Measurements from ENCODE around the gene GOLGA8H.
"Not testable (repeated sequence)": the region's sequence is repeated elsewhere in the genome, so short reads cannot be mapped to it uniquely, and the experiment has no call there.

The GOLGA8H gene

DNA sequence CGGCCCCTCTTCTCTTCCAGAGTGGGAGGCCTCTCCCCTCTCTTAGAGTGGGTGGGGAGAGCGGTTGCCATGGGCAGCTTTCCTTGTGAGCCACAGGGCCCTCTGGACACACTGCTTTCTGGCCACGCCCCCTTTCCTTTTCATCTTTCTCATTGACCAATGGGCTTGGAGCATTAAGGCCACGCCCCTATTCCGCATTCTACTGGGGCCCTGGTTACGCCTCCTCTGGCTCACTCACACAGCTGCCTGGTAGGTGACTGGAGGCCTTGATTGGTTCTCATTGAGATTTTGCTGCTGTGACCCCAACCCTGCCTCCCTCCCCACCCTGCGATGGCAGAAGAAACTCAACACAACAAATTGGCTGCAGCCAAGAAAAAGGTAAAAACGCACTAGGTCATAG, at the start of gene GOLGA8H:
GOLGA8H (plus strand) TSS at position 233 of the 400 bp plus-strand sequence; CDS start at position 331, 98 bp downstream.
- DNase-seq (ENCODE audit: low spot score), result not testable (repeated sequence)

- DNase-seq (ENCODE audit: low spot score), result not testable (repeated sequence)
Observed at GRCh38 chr15:30566949-30567348, 36.9 kb upstream of the GOLGA8H start.

DNA sequence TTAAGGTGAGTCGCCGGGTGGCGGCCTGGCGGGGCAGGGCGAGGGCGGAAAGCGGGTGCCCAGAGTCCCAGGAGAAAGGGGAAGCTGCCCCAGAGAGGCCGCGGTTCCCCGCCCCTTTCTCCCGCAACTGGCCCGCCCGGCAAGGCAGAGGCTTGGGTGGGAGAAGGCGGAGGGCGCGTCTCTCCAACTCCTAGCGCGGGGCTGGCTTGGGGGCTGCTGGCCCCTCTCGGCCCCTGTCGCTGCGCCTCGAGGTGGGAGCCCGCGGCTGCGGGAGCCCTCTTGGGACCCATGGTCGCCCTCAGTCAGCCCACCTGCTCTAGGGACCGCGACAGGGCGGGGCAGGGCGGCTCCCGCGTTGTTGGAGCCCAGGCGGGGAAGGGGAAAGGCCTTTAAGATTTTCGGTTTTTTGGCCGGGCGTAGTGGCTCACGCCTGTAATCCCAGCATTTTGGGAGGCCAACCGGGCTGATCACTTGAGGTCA, 30.8 kb upstream of the GOLGA8H start:
- DNase-seq (ENCODE audit: low spot score), result not testable (repeated sequence)

DNA sequence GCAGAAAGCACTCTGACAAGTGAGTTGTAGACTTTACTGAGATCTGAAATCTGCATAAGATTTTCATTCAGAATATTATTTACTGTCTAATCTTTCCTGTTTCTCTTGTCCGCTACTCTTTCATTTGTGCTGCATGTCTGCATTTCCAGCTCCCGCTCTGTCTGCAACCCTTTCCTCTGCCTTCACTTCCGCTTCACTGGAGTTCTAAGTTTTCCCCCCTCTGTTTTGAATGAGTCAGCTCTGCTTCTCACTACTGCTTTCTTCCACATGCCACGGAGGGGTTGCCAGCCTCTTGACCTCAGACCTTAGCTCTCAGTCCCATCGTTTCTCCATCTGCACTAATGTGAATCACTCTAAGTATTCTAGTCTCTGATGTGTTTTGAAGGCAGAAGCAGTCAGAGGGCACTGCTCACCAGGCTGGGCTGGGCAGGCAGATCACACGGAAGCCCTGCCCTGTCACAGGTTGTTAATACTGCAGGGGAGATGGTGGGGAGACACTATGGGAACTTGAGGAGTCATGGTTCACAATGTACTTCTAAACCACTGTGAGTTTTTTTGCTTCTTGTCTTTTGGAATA, 24.3 kb upstream of the GOLGA8H start:
- DNase-seq (ENCODE audit: low spot score), result not testable (repeated sequence)

DNA sequence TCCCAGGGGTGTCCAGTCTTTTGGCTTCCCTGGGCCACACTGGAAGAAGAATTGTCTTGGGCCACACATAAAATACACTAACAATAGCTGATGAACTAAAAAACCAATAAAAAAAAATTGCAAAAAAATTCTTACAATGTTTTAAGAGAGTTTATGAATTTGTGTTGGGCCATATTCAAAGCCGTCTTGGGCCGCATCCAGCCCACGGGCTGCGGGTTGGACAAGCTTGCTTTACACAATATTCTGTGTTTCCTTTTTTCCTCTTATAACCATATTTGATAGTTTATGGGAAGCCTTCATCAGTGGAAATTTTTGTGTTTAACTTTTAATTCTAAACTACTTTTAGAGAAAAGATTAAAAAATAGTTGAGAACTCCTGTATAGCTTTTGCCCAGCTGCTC, 23.1 kb upstream of the GOLGA8H start:
- not testable (repeated sequence) for DNase-seq (ENCODE audit: low spot score)

- not testable (repeated sequence) for DNase-seq (ENCODE audit: low spot score)
Observed at GRCh38 chr15:30598953-30599352, 4.9 kb upstream of the GOLGA8H start.

DNA sequence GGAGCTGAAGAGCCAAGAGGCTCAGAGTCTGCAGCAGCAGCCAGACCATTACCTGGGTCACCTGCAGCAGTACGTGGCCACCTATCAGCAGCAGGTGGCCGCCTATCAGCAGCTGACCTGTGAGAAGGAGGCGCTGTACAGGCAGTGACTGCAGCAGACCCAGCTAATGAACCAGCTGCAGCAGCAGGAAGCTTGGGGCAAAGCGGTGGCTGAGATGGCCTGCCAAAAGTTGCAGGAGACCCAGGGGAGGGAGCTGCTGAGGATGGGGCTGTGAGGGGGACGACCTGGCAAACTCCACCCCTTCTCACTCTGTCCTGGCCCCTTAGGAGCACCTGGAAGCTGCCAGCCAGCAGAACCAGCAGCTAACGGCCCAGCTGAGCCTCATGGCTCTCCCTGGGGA, 8.4 kb downstream of the GOLGA8H start:
- not testable (repeated sequence) for DNase-seq (ENCODE audit: low spot score)

GRCh38 chr15:30621342-30621741, 17.5 kb downstream of the GOLGA8H start:
- not testable (repeated sequence) for DNase-seq (ENCODE audit: low spot score)

GRCh38 chr15:30625436-30626193, 21.8 kb downstream of the GOLGA8H start, which contains the start of gene ARHGAP11B:
Gene ARHGAP11B (plus strand): TSS chr15:30626128.
- peak; percentile 77 for DNase-seq (ENCODE audit: low spot score)

DNA sequence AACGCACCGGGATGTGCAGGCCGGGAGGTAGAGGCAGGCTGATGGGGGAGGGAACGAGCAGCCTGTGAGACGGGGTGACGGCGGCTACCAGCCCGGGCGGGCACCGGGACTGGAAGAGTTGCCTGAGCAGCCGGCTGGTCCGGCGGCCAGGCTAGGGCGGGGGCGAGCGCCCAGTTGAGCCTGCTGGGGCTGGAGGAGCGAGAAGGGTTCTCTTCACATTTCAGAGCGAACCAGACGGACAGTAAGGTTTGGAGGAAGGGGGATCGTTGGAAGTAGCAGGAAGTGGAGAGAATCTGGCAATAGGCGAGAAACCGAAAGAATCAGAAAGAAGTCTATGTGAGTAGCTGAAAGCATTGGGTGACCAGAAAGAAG, 22.4 kb downstream of the GOLGA8H start:
- not testable (repeated sequence) for DNase-seq (ENCODE audit: low spot score)

- DNase-seq (ENCODE audit: low spot score), result not testable (repeated sequence)
Observed at GRCh38 chr15:30626632-30627031, 22.8 kb downstream of the GOLGA8H start.

- DNase-seq (ENCODE audit: low spot score), result no peak
Observed at GRCh38 chr15:30650012-30650929, 46.4 kb downstream of the GOLGA8H start.

GRCh38 chr15:30661154-30661553, 57.3 kb downstream of the GOLGA8H start:
- DNase-seq (ENCODE audit: low spot score), result not testable (repeated sequence)

Measured in hepatic stellate cell (primary cell).